GM20000 (cell line): Measurements from ENCODE around the gene MYL6.
"Not testable (repeated sequence)": the region's sequence is repeated elsewhere in the genome, so short reads cannot be mapped to it uniquely, and the experiment has no call there.

Experiments
- DNase-seq: peaks from one replicate; pipeline ENCODE4 v3.0.0; 2012; ENCODE audit warnings: low spot score
- CTCF ChIP-seq: IDR thresholded peaks from 2 replicates; pipeline ENCODE4 v1.5.1; 2012; ENCODE audit warnings: mild to moderate bottlenecking, control low read depth; ENCODE audit errors: extremely low read depth, missing control alignments

Gene MYL6

GRCh38 chr12:56158029-56158925, at the start of gene MYL6:
MYL6 (plus strand) TSS chr12:56158359; CDS start chr12:56158402, 43 bp downstream.
- TF ChIP-seq CTCF = no peak

GRCh38 chr12:56110571-56110970, 47.6 kb upstream of the MYL6 start:
- no peak for TF ChIP-seq CTCF
- no peak for DNase-seq

More at GRCh38 chr12:56158029-56158925, at the start of gene MYL6:
- peak; percentile 91 for DNase-seq

- no peak for DNase-seq
- TF ChIP-seq CTCF = no peak
Observed at GRCh38 chr12:56114084-56114483, 44.1 kb upstream of the MYL6 start.

GRCh38 chr12:56115329-56115728, 42.8 kb upstream of the MYL6 start:
- DNase-seq = no peak
- TF ChIP-seq CTCF = no peak

GRCh38 chr12:56116267-56117081, 41.7 kb upstream of the MYL6 start, which contains the start of gene RPL41:
RPL41 (plus strand) TSS chr12:56116633.
- no peak for TF ChIP-seq CTCF
- DNase-seq = peak; percentile 80

- DNase-seq = not testable (repeated sequence)
Observed at GRCh38 chr12:56117082-56117706, 41.0 kb upstream of the MYL6 start.

GRCh38 chr12:56117778-56118687, 40.1 kb upstream of the MYL6 start, which contains the start of gene ZC3H10:
ZC3H10 (plus strand) TSS chr12:56118266; CDS start chr12:56120563, 2,297 bp downstream.
- peak; percentile 94 for DNase-seq
- TF ChIP-seq CTCF = peak; percentile 39
